ENCODE measurements around the gene KDF1. TPM values are rescaled to one million over a fixed set of nuclear protein-coding genes. Genes with fewer than 3 reads are reported as not detected.

The KDF1 gene
- total and polyA plus RNA-seq, 2 of the 13 experiments (the other 11 are each of a cell fraction or from before 2014, with no cell fraction given), result 1.9 to 4.9 TPM

- peak; percentile 26; the same call in 1 of the 2 replicates for TF ChIP-seq ZNF281 (CRISPR knock-in tag; IDR thresholded peaks at IDR 0.05; ENCODE audit: borderline replicate concordance)
- no peak for TF ChIP-seq ZNF382 (CRISPR knock-in tag; IDR thresholded peaks at IDR 0.05; ENCODE audit: borderline replicate concordance)
- TF ChIP-seq FOXK1 (CRISPR knock-in tag; IDR thresholded peaks at IDR 0.05; ENCODE audit: borderline replicate concordance, low read depth), result peak; percentile 91; the same call in 1 of the 2 replicates
- TF ChIP-seq YEATS4 (CRISPR knock-in tag; IDR thresholded peaks at IDR 0.05; ENCODE audit: borderline replicate concordance), result no peak
- peak; percentile 80; the same call in 1 of the 2 replicates for TF ChIP-seq AHDC1 (CRISPR knock-in tag; IDR thresholded peaks at IDR 0.05; ENCODE audit: borderline replicate concordance)
- TF ChIP-seq GPN1 (CRISPR knock-in tag; IDR thresholded peaks at IDR 0.05; ENCODE audit: borderline replicate concordance), result no peak
- 0 out of 2 replicates have a peak, but pooled peaks have one; percentile 33 for TF ChIP-seq SPEN (CRISPR knock-in tag; IDR thresholded peaks at IDR 0.05; ENCODE audit: low read depth)
- TF ChIP-seq KLF16 (CRISPR knock-in tag; IDR thresholded peaks at IDR 0.05), result peak in 1 of 2 experiments; percentile 70; a peak in 1 of 4 replicates
- TF ChIP-seq FOXO1 (CRISPR knock-in tag; IDR thresholded peaks at IDR 0.05), result peak; percentile 78; the same call in 1 of the 2 replicates
- no peak for TF ChIP-seq SMAD1 (CRISPR knock-in tag; IDR thresholded peaks at IDR 0.05; ENCODE audit: borderline replicate concordance, low read depth)
- no peak for TF ChIP-seq DNMT1 (CRISPR knock-in tag; IDR thresholded peaks at IDR 0.05)
- TF ChIP-seq CEBPG (CRISPR knock-in tag; IDR thresholded peaks at IDR 0.05), result peak; percentile 97
- TF ChIP-seq ZNF331 (CRISPR knock-in tag; IDR thresholded peaks at IDR 0.05), result peak; percentile 71; the same call in 1 of the 2 replicates
- peak; percentile 61; the same call in 1 of the 2 replicates for TF ChIP-seq ERF (CRISPR knock-in tag; IDR thresholded peaks at IDR 0.05)
- no peak for TF ChIP-seq CBFB (CRISPR knock-in tag; IDR thresholded peaks at IDR 0.05)
- peak; percentile 38; the same call in 1 of the 2 replicates for TF ChIP-seq ZNF503 (CRISPR knock-in tag; IDR thresholded peaks at IDR 0.05)
Measured at GRCh38 chr1:26961826-26962225, 1.6 kb upstream of the KDF1 start (continued).
